Activated CD8-positive, alpha-beta memory T cell treated with anti-CD3 and anti-CD28 coated beads, Interleukin-2, amount 50 U/mL, for 1 hour (primary cell): ENCODE results near the gene KMT2A.

ENCODE experiments used
- DNase-seq: peaks from one replicate; pipeline ENCODE4 v3.0.0-alpha.2; 2020; ENCODE audit errors: extremely low read depth

The KMT2A gene

GRCh38 chr11:118488480-118489109, 52.3 kb downstream of the KMT2A start:
- peak; percentile 65 for DNase-seq

GRCh38 chr11:118491041-118491440, 54.7 kb downstream of the KMT2A start:
- no peak for DNase-seq

GRCh38 chr11:118497831-118498230, 61.5 kb downstream of the KMT2A start:
- DNase-seq = no peak

GRCh38 chr11:118503216-118503615, 66.9 kb downstream of the KMT2A start:
- DNase-seq = no peak

GRCh38 chr11:118511601-118512000, 75.3 kb downstream of the KMT2A start:
- no peak for DNase-seq

GRCh38 chr11:118514103-118514502, 77.8 kb downstream of the KMT2A start:
- no peak for DNase-seq

GRCh38 chr11:118519549-118519948, 83.3 kb downstream of the KMT2A start:
- DNase-seq = no peak

GRCh38 chr11:118521892-118522311, 85.6 kb downstream of the KMT2A start:
- DNase-seq = no peak

GRCh38 chr11:118522571-118523072, 86.3 kb downstream of the KMT2A start:
- no peak for DNase-seq

- no peak for DNase-seq
Observed at GRCh38 chr11:118524356-118524755, 88.1 kb downstream of the KMT2A start.

GRCh38 chr11:118524757-118525470, 88.6 kb downstream of the KMT2A start:
- no peak for DNase-seq

- no peak for DNase-seq
Observed at GRCh38 chr11:118526688-118527087, 90.4 kb downstream of the KMT2A start.

GRCh38 chr11:118527109-118527508, 90.8 kb downstream of the KMT2A start, which contains the start of gene TTC36:
TSS of gene TTC36 (plus strand) at chr11:118527474. CDS start at chr11:118527495, 21 bp downstream.
- DNase-seq = no peak

- no peak for DNase-seq
Observed at GRCh38 chr11:118528511-118528910, 92.2 kb downstream of the KMT2A start.

- DNase-seq = no peak
Observed at GRCh38 chr11:118529584-118530175, 93.4 kb downstream of the KMT2A start.

GRCh38 chr11:118530180-118530682, 93.9 kb downstream of the KMT2A start:
- DNase-seq = no peak

- no peak for DNase-seq
Observed at GRCh38 chr11:118530683-118531596, 94.6 kb downstream of the KMT2A start, which contains the start of gene TMEM25. TSS of gene TMEM25 (plus strand) at chr11:118531192. CDS start at chr11:118531802, 610 bp downstream.

- no peak for DNase-seq
Observed at GRCh38 chr11:118531597-118532084, 95.3 kb downstream of the KMT2A start.

- DNase-seq = no peak
Observed at GRCh38 chr11:118532091-118532490, 95.8 kb downstream of the KMT2A start.

GRCh38 chr11:118532852-118533768, 96.8 kb downstream of the KMT2A start:
- DNase-seq = no peak
